HepG2 (cell line): ENCODE measurements around the gene SBNO1. TPM values are rescaled to one million over a fixed set of nuclear protein-coding genes. Genes with fewer than 3 reads are reported as not detected.
A peak's percentile ranks its signal among the peaks of the same experiment; 100 is the strongest.

Source experiments
- DNMT1 ChIP-seq: sonication (generic); formaldehyde crosslinking; IDR thresholded peaks from 2 replicates; pipeline ENCODE4 v1.5.1; 2020; ENCODE audit warnings: mild to moderate bottlenecking, missing genetic modification reagents
- FOSL1 ChIP-seq: sonication (generic); formaldehyde crosslinking; IDR thresholded peaks from 2 replicates; pipeline ENCODE4 v1.9.0; 2021; ENCODE audit warnings: missing genetic modification reagents, borderline replicate concordance
- FOXA3 ChIP-seq: IDR thresholded peaks from 2 replicates; pipeline ENCODE4 v1.6.1; 2016; ENCODE audit warnings: missing genetic modification reagents, missing compliant biosample characterization
- GPN1 ChIP-seq: sonication (generic); formaldehyde crosslinking; IDR thresholded peaks from 2 replicates; pipeline ENCODE4 v1.5.1; 2020; ENCODE audit warnings: missing genetic modification reagents, borderline replicate concordance
- MBD4 ChIP-seq: IDR thresholded peaks from 2 replicates; pipeline ENCODE4 v1.6.1; 2012; ENCODE audit warnings: low read length, inconsistent platforms, borderline replicate concordance
- NCOA2 ChIP-seq: sonication (generic); formaldehyde crosslinking; IDR thresholded peaks from 2 replicates; pipeline ENCODE4 v1.8.0; 2022; ENCODE audit warnings: inconsistent platforms
- NFIC ChIP-seq: IDR thresholded peaks from 2 replicates; pipeline ENCODE4 v1.6.1; 2012; ENCODE audit warnings: mild to moderate bottlenecking, low read length, inconsistent platforms
- NFRKB ChIP-seq: fragments of 450-650 bp; IDR thresholded peaks from 2 replicates; pipeline ENCODE4 v1.6.1; 2017
- SAP130 ChIP-seq: IDR thresholded peaks from 2 replicates; pipeline ENCODE4 v1.6.1; 2016; ENCODE audit warnings: low read depth
- SOX13 ChIP-seq, 3 experiments: fragments of 450-650 bp in 1 of 3; sonication (generic) in 1 of 3; formaldehyde crosslinking in 1 of 3; IDR thresholded peaks in 2 of 3; conservative IDR thresholded peaks in 1 of 3; 2 replicates each; pipeline versions ENCODE4 v1.5.0 to v1.6.1; 2016 to 2020; ENCODE audit warnings: antibody characterized with exemption in 1 of 3, mild to moderate bottlenecking in 1 of 3, missing compliant biosample characterization in 1 of 3, missing genetic modification reagents in 1 of 3, moderate library complexity in 1 of 3
- TCF7L2 ChIP-seq: IDR thresholded peaks from 2 replicates; pipeline ENCODE4 v1.6.1; 2011; ENCODE audit warnings: mild to moderate bottlenecking, low read depth, low read length, moderate library complexity
- ZMAT3 ChIP-seq: sonication (generic); formaldehyde crosslinking; conservative IDR thresholded peaks from 2 replicates; pipeline ENCODE4 v1.7.0; 2021; ENCODE audit warnings: missing genetic modification reagents
- ZNF30 ChIP-seq: sonication (generic); formaldehyde crosslinking; IDR thresholded peaks from 2 replicates; pipeline ENCODE4 v1.5.0; 2020; ENCODE audit warnings: mild to moderate bottlenecking, missing genetic modification reagents
- ZNF547 ChIP-seq: sonication (generic); formaldehyde crosslinking; IDR thresholded peaks from 2 replicates; pipeline ENCODE4 v1.5.1; 2020; ENCODE audit warnings: mild to moderate bottlenecking, missing genetic modification reagents
- ZNF570 ChIP-seq: sonication (generic); formaldehyde crosslinking; IDR thresholded peaks from 2 replicates; pipeline ENCODE4 v1.4.0; 2020; ENCODE audit warnings: mild to moderate bottlenecking, missing genetic modification reagents, borderline replicate concordance
- ZNF589 ChIP-seq: sonication (generic); formaldehyde crosslinking; conservative IDR thresholded peaks from 2 replicates; pipeline ENCODE4 v1.8.0; 2022; ENCODE audit warnings: mild to moderate bottlenecking, moderate library complexity, missing genetic modification reagents
- ZNF674 ChIP-seq: sonication (generic); formaldehyde crosslinking; IDR thresholded peaks from 2 replicates; pipeline ENCODE4 v1.5.0; 2020; ENCODE audit warnings: low read depth, mild to moderate bottlenecking, missing genetic modification reagents
- polyA plus RNA-seq, 8 experiments: library from polyadenylated mRNA; depleted of rRNA in 3 of 8; stranded (reverse) in 7 of 8; unstranded in 1 of 8; fragments of >200 nt; fragmentation: Illumina TruSeq in 4 of 8; extraction: Trizol in 4 of 8; gene quantifications; 2 replicates each; pipeline versions ENCODE4 v1.2.1 to v1.2.3, GENCODE V29; 2011 to 2016; ENCODE audit warnings: low read depth in 4 of 8, missing spikeins in 1 of 8, mixed read lengths in 1 of 8; ENCODE audit not compliant: insufficient read depth in 1 of 8
- total RNA-seq, 5 experiments: library from RNA; depleted of rRNA; stranded (reverse); fragments of >200 nt; fragmentation: Illumina TruSeq; extraction: Trizol; gene quantifications; 2 replicates each; pipeline ENCODE4 v1.2.3, GENCODE V29; 2016; ENCODE audit warnings: low read depth in 1 of 5
- TF ChIP-seq, protein P1 (sequence below): sonication (generic); formaldehyde crosslinking; IDR thresholded peaks from 2 replicates; pipeline ENCODE4 v1.4.0; 2020; ENCODE audit warnings: mild to moderate bottlenecking, missing genetic modification reagents
- TF ChIP-seq, protein P2 (sequence below), 2 experiments: sonication (generic) in 1 of 2; formaldehyde crosslinking in 1 of 2; IDR thresholded peaks; 2 replicates each; pipeline versions ENCODE4 v1.6.1 to v1.9.0; 2014 to 2022; ENCODE audit warnings: antibody characterized with exemption in 1 of 2, borderline replicate concordance in 1 of 2, inconsistent platforms in 1 of 2, low read depth in 1 of 2, missing genetic modification reagents in 1 of 2
- TF ChIP-seq, protein P3 (sequence below): sonication (generic); formaldehyde crosslinking; IDR thresholded peaks from 2 replicates; pipeline ENCODE4 v1.4.0; 2020; ENCODE audit warnings: missing genetic modification reagents, mild to moderate bottlenecking, borderline replicate concordance

SBNO1 gene
- total and polyA plus RNA-seq, 2 of the 13 experiments (the other 11 are each of a cell fraction or from before 2014, with no cell fraction given), result 10.9 to 40.2 TPM

DNA sequence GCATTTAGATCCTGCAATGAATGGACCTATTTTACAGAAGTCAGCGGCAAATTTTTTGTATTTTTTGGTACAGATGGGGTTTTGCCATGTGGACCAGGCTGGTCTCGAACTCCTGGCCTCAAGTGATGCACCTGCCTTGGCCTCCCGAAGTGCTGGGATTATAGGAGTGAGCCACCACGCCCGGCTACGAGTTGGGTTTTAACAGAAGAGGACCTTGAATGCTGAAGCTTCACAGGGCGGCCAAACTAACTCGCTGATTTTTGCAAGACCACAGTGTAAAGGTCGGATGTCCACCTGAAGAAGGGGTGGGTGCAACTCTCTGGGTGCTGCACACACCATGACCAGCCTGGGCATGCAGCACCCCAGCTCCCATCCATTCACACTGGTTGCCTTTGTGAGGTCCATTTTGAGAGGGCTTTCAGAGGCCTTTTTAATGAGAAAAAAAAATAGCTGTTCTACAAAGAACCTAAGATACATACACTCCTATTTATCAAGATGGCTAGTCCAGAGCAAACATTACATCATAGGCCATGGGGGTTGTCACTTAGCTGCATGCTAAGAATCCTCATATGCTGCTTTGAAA is 71.4 kb downstream of the SBNO1 start (continued):
- TF ChIP-seq NFRKB, result no peak
- no peak for TF ChIP-seq ZMAT3
- 0 out of 2 replicates have a peak, but pooled peaks have one; percentile 33 for TF ChIP-seq SOX13 (IDR thresholded peaks at IDR 0.05)
- peak in 1 of 2 experiments; percentile 27; a peak in 1 of 4 replicates for TF ChIP-seq SOX13 (CRISPR knock-in tag; conservative IDR thresholded peaks at IDR 0.05 in 1 of 2, IDR thresholded peaks at IDR 0.05 in 1 of 2)
- no peak for TF ChIP-seq TCF7L2
- no peak for TF ChIP-seq FOSL1 (CRISPR knock-in tag)
- TF ChIP-seq ZNF547 (CRISPR knock-in tag), result no peak
- no peak for TF ChIP-seq DNMT1 (CRISPR knock-in tag)
- TF ChIP-seq ZNF589 (CRISPR knock-in tag), result no peak
- TF ChIP-seq ZNF30, result no peak
- peak; percentile 60 for TF ChIP-seq SAP130
- no peak for TF ChIP-seq ZNF570
- TF ChIP-seq GPN1, result no peak
- TF ChIP-seq, protein P1, sequence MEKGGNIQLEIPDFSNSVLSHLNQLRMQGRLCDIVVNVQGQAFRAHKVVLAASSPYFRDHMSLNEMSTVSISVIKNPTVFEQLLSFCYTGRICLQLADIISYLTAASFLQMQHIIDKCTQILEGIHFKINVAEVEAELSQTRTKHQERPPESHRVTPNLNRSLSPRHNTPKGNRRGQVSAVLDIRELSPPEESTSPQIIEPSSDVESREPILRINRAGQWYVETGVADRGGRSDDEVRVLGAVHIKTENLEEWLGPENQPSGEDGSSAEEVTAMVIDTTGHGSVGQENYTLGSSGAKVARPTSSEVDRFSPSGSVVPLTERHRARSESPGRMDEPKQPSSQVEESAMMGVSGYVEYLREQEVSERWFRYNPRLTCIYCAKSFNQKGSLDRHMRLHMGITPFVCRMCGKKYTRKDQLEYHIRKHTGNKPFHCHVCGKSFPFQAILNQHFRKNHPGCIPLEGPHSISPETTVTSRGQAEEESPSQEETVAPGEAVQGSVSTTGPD, result no peak
- no peak for TF ChIP-seq ZNF674 (CRISPR knock-in tag)
- no peak for TF ChIP-seq MBD4
- TF ChIP-seq, protein P2, sequence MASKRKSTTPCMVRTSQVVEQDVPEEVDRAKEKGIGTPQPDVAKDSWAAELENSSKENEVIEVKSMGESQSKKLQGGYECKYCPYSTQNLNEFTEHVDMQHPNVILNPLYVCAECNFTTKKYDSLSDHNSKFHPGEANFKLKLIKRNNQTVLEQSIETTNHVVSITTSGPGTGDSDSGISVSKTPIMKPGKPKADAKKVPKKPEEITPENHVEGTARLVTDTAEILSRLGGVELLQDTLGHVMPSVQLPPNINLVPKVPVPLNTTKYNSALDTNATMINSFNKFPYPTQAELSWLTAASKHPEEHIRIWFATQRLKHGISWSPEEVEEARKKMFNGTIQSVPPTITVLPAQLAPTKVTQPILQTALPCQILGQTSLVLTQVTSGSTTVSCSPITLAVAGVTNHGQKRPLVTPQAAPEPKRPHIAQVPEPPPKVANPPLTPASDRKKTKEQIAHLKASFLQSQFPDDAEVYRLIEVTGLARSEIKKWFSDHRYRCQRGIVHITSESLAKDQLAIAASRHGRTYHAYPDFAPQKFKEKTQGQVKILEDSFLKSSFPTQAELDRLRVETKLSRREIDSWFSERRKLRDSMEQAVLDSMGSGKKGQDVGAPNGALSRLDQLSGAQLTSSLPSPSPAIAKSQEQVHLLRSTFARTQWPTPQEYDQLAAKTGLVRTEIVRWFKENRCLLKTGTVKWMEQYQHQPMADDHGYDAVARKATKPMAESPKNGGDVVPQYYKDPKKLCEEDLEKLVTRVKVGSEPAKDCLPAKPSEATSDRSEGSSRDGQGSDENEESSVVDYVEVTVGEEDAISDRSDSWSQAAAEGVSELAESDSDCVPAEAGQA (IDR thresholded peaks at IDR 0.05; ENCODE audit: low read depth), result no peak
- TF ChIP-seq, protein P2 (CRISPR knock-in tag; IDR thresholded peaks at IDR 0.05; ENCODE audit: borderline replicate concordance), result no peak
- TF ChIP-seq NFIC, result no peak
- TF ChIP-seq NCOA2 (CRISPR knock-in tag), result peak; percentile 53; the same call in 1 of the 2 replicates
- TF ChIP-seq, protein P3, sequence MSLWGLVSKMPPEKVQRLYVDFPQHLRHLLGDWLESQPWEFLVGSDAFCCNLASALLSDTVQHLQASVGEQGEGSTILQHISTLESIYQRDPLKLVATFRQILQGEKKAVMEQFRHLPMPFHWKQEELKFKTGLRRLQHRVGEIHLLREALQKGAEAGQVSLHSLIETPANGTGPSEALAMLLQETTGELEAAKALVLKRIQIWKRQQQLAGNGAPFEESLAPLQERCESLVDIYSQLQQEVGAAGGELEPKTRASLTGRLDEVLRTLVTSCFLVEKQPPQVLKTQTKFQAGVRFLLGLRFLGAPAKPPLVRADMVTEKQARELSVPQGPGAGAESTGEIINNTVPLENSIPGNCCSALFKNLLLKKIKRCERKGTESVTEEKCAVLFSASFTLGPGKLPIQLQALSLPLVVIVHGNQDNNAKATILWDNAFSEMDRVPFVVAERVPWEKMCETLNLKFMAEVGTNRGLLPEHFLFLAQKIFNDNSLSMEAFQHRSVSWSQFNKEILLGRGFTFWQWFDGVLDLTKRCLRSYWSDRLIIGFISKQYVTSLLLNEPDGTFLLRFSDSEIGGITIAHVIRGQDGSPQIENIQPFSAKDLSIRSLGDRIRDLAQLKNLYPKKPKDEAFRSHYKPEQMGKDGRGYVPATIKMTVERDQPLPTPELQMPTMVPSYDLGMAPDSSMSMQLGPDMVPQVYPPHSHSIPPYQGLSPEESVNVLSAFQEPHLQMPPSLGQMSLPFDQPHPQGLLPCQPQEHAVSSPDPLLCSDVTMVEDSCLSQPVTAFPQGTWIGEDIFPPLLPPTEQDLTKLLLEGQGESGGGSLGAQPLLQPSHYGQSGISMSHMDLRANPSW (CRISPR knock-in tag), result peak; percentile 73; the same call in 1 of the 2 replicates
- TF ChIP-seq FOXA3, result no peak
